Adrenal gland (tissue), 5 donors: ENCODE data around the gene SLC51B.

ENCODE experiments used
- POLR2A ChIP-seq, 2 donors: fragments of 450-650 bp; IDR thresholded peaks; one replicate each; pipeline ENCODE4 v1.6.1; 2017; ENCODE audit warnings: antibody characterized with exemption in 2 of 2, mild to moderate bottlenecking in 2 of 2, moderate library complexity in 1 of 2
- TF ChIP-seq, protein P1 (sequence below), 6 experiments: fragments of 450-650 bp in 4 of 6; fragments of 200-600 bp in 2 of 6; sonication (generic) in 1 of 6; IDR thresholded peaks; 1 replicate in 5 of 6; 2 replicates in 1 of 6; pipeline versions ENCODE4 v1.5.1 to v1.8.0; 2016 to 2021; ENCODE audit warnings: antibody characterized with exemption in 6 of 6, mild to moderate bottlenecking in 2 of 6, moderate library complexity in 1 of 6
- donor health status: DM: no; HTN: no; CAD: no.

DNA sequence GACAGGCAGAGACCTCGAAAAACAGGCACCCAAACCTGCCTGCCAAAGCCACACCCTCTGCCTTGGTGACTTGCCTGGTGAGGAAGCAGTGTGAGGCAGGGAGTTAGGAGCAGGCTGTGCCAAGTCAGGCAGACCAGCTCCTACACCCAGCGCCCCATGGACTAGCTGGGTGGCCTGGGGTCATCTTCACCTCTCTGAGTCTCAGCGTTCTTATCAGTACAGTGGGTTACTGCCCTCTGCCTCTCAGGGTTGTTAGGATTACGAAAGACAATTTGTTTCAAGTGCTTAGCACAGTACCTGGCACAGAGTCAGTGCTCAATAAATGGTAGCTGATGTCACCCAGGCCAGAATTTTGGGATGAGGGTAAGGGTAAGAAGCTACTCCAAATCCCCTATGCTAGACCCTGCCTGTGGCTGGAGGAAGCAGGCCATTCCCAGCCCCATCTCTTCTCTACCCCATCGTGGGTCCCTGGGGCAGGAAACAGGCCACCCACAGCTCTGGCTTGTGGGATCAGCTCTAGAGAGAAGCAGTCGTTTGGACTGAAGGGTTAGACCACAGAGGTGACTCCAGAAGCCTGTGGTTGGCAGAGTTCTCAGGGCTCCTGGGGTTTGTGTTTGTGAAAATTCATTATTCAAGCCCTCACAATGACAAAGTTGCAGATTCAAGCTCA is 10.1 kb downstream of the SLC51B start:
- no peak for TF ChIP-seq POLR2A (IDR thresholded peaks at IDR 0.05)
- TF ChIP-seq, protein P1, sequence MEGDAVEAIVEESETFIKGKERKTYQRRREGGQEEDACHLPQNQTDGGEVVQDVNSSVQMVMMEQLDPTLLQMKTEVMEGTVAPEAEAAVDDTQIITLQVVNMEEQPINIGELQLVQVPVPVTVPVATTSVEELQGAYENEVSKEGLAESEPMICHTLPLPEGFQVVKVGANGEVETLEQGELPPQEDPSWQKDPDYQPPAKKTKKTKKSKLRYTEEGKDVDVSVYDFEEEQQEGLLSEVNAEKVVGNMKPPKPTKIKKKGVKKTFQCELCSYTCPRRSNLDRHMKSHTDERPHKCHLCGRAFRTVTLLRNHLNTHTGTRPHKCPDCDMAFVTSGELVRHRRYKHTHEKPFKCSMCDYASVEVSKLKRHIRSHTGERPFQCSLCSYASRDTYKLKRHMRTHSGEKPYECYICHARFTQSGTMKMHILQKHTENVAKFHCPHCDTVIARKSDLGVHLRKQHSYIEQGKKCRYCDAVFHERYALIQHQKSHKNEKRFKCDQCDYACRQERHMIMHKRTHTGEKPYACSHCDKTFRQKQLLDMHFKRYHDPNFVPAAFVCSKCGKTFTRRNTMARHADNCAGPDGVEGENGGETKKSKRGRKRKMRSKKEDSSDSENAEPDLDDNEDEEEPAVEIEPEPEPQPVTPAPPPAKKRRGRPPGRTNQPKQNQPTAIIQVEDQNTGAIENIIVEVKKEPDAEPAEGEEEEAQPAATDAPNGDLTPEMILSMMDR (IDR thresholded peaks at IDR 0.05), result no peak
